ENCODE results near the gene CYP4F8.
"Not testable (repeated sequence)": the region's sequence is repeated elsewhere in the genome, so short reads cannot be mapped to it uniquely, and the experiment has no call there.

The CYP4F8 gene

DNA sequence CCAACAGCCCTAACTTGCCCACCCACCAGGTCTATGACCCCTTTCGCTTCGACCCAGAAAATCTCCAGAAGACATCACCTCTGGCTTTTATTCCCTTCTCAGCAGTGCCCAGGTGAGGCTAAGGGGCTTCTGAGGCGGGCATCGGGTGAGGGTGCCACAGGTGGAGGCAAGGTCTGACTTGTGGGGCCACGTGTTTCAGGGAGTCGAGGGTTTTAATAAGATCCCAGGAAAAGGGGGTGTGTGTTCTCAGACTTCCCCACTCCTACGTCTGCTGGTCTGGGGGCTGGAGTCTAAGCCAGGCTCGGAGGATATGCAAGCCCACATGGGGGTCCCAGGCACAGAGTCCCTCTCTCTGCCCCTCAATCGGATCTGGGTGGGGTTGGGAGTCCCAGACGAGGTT, 30.9 kb upstream of the CYP4F8 start:
- no peak overlapping the region for H3K27ac ChIP-seq
- CTCF ChIA-PET = interaction anchor here (0.8 kb wide), 1 partner anchor 119 kb away, joined by 3 read pairs; no protein-coding TSS in a partner anchor
- TF ChIP-seq, protein P1, sequence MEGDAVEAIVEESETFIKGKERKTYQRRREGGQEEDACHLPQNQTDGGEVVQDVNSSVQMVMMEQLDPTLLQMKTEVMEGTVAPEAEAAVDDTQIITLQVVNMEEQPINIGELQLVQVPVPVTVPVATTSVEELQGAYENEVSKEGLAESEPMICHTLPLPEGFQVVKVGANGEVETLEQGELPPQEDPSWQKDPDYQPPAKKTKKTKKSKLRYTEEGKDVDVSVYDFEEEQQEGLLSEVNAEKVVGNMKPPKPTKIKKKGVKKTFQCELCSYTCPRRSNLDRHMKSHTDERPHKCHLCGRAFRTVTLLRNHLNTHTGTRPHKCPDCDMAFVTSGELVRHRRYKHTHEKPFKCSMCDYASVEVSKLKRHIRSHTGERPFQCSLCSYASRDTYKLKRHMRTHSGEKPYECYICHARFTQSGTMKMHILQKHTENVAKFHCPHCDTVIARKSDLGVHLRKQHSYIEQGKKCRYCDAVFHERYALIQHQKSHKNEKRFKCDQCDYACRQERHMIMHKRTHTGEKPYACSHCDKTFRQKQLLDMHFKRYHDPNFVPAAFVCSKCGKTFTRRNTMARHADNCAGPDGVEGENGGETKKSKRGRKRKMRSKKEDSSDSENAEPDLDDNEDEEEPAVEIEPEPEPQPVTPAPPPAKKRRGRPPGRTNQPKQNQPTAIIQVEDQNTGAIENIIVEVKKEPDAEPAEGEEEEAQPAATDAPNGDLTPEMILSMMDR (conservative IDR thresholded peaks at IDR 0.05; ENCODE audit: low read depth) = no peak
- DNase-seq (ENCODE audit: low spot score) = no peak
- POLR2A ChIA-PET (ENCODE audit: low non-redundant PET) = no interaction called here

DNA sequence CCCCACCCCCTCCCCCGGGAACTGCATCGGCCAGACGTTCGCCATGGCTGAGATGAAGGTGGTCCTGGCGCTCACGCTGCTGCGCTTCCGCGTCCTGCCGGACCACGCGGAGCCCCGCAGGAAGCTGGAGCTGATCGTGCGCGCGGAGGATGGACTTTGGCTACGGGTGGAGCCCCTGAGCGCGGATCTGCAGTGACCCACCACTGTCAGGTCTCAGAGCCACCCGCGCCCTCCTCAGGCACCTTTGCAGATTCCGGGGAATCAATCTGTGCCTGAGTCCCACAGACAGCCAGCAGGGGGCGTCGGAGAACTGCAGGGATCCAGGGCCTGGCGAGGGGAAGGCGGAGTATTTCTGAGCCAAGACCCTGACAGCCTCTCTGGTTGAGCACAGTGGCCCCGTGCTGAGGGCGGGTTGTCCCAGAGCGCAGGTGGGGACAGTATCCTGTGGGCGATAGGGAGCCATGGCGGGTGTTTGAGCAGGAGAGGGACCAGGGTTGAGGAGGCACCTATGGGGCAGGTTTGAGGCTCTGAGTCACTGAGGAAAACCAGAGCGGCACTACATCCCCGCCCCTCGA, 30.4 kb upstream of the CYP4F8 start:
- DNase-seq (ENCODE audit: low spot score) = peak; percentile 79
- ChIA-PET CTCF (interaction anchor here (0.6 to 0.8 kb wide), 2 partner anchors 119 to 605 kb away, joined by 3 read pairs; no protein-coding TSS in a partner anchor), POLR2A (ENCODE audit: low non-redundant PET) (no interaction called here)
- TF ChIP-seq, protein P1 (conservative IDR thresholded peaks at IDR 0.05; ENCODE audit: low read depth) = peak; percentile 96
- H3K27ac ChIP-seq = no peak overlapping the region

DNA sequence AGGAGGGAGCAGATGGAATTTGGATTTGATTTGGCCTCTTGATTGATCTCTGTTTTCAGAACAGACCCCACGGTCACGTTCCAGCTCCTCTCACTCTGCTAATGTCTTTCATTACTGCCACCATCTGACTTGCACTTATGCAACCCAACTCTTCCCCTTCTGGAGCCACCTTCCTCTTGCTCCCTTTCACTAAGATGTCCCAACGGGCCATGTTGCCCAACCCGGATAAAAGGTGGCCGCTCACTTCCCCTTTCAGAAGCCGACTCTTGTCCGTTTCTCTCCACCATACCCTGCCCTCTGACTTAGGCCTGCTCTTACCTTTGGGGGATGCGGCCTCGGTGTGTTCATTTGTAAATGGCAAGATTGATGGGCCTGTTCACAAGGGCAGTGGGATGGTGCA, 27.4 kb upstream of the CYP4F8 start:
- no peak for DNase-seq (ENCODE audit: low spot score)
- CTCF ChIA-PET = no interaction called here
- TF ChIP-seq, protein P1 (conservative IDR thresholded peaks at IDR 0.05; ENCODE audit: low read depth) = no peak
- POLR2A ChIA-PET (ENCODE audit: low non-redundant PET) = no interaction called here
- H3K27ac ChIP-seq = no peak overlapping the region

DNA sequence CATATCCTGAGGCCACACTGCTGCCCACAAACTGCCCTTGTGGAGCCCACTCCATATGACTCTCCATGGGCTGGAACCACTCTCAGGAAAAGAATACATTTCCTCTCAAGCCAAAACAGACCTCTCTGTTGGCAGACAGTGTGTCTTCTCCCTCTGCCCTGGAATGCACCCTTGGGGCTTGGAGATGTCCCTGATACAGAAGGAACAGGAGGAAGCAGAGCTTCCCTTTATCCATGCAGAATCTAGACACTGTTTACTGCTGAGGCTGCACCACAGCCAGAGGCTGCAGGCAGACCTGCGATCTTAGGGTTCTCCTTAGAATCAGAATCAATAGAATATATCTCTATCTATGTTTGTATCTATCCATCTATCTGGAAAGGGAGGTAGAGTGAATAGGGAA, 26.8 kb upstream of the CYP4F8 start:
- POLR2A ChIA-PET (ENCODE audit: low non-redundant PET) = no interaction called here

DNA sequence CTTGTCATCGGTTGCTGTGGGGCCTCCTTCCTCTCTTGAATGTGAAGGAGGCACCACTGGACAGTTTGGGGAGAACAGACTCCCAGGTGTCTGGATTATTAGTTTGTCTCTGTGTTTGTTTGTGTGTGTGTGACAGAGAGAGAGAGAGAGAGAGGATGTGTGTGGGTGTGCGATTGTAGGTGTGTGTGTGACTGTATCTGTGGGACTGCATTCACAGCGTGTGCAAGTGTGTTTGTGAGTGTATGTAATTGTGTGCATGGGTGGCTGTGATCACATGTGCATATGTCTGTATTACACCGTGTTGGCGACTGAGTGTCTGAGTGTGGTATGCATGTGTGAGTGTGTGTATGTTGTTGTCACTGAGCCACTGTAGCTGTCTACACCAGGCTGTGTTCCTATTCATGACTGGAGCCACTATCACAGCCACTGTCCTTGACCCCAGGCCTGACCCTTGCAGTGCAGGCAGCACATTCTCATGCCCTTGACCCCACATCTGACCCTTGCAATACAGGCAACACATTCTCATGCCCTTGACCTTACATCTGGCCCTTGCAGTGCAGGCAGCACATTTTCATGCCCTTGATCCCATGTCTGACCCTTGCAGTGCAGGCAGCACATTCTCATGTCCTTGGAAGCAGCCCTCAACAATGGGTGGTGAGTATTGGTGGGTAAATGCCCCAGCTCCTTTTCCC, 25.1 kb upstream of the CYP4F8 start:
- H3K27ac ChIP-seq = no peak overlapping the region
- TF ChIP-seq, protein P1 (conservative IDR thresholded peaks at IDR 0.05; ENCODE audit: low read depth) = no peak
- POLR2A ChIA-PET (ENCODE audit: low non-redundant PET) = no interaction called here
- DNase-seq (ENCODE audit: low spot score) = no peak
- CTCF ChIA-PET = interaction anchor here (0.6 kb wide), 1 partner anchor 14 kb away, joined by 4 read pairs; no protein-coding TSS in a partner anchor

More for the DNA sequence above, 26.8 kb upstream of the CYP4F8 start:
- CTCF ChIA-PET = no interaction called here
- TF ChIP-seq, protein P1 (conservative IDR thresholded peaks at IDR 0.05; ENCODE audit: low read depth) = no peak
- H3K27ac ChIP-seq = no peak overlapping the region
- DNase-seq (ENCODE audit: low spot score) = no peak

DNA sequence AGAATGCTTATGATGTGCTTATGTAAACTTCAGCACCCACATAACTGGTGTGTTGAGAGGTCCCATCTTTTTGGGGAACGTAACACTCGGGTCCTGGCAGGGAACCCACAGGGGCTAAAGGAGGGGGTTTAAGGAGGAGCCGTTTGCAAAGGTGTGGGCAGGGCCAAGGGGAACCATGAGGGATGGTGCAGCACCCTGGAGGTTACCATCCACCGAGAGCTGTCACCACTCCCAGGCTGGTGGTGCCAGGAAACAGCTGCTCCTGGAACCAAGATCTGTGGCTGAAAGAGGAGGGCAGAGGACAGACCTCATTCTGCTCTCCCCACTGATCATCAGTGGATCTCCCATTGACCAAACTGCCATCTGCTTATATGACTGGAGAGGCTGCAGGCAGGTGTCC, 23.2 kb upstream of the CYP4F8 start:
- CTCF ChIA-PET = no interaction called here
- no peak for DNase-seq (ENCODE audit: low spot score)
- POLR2A ChIA-PET (ENCODE audit: low non-redundant PET) = no interaction called here
- TF ChIP-seq, protein P1 (conservative IDR thresholded peaks at IDR 0.05; ENCODE audit: low read depth) = no peak
- H3K27ac ChIP-seq = no peak overlapping the region

DNA sequence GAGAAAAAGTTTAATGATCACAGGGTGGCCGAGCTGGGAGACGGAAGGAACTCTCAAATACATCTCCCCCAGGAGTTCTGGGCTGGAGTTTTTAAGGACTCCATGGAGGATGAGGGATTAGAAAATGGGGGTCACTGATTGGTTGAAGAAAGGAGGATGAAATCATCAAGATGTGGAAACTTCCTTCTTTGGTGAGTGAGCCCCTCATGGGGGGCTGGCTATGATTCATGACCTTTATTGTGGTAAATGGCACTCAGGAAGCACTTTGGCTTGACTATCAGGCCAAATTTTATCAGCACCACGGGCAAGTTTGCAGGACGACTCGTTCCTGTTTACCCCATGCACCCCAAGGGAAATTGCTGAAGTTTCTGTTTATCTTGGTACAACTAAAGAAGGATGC, 22.5 kb upstream of the CYP4F8 start:
- DNase-seq (ENCODE audit: low spot score); H3K27ac ChIP-seq; POLR2A ChIA-PET (ENCODE audit: low non-redundant PET); CTCF ChIA-PET: not testable (repeated sequence)

DNA sequence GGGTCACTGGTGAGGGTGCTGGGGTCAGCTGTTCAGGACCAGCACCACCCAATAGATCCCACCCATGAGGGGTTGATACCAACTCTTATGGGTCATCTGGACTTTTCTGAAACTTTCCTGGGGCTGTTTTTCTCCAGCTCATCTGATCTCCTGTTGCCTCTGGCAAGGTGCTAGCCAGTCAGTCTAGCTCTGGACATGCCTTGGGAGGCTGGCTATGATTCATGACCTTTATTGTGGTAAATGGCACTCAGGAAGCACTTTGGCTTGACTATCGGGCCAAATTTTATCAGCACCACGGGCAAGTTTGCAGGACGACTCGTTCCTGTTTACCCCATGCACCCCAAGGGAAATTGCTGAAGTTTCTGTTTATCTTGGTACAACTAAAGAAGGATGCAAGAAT, 21.3 kb upstream of the CYP4F8 start:
- CTCF ChIA-PET; POLR2A ChIA-PET (ENCODE audit: low non-redundant PET); H3K27ac ChIP-seq; DNase-seq (ENCODE audit: low spot score): not testable (repeated sequence)

Measured in RWPE1 (cell line).